NCI-H510A (cell line): ENCODE data around the gene TET2.

Experiments
- DNase-seq: peaks from one replicate; lab custom pipeline; 2025; lab: John Stamatoyannopoulos, UW

Gene TET2

GRCh38 chr4:105182211-105182610, 35.5 kb downstream of the TET2 start:
- no peak for DNase-seq

- no peak for DNase-seq
Measured at GRCh38 chr4:105184316-105184980, 37.8 kb downstream of the TET2 start.

- DNase-seq, result no peak
Measured at GRCh38 chr4:105186701-105187161, 40.1 kb downstream of the TET2 start.

GRCh38 chr4:105189855-105190650, 43.4 kb downstream of the TET2 start:
- DNase-seq, result no peak

- DNase-seq, result no peak
Measured at GRCh38 chr4:105191621-105192210, 45.0 kb downstream of the TET2 start.

GRCh38 chr4:105192474-105192873, 45.8 kb downstream of the TET2 start:
- no peak for DNase-seq

- no peak for DNase-seq
Measured at GRCh38 chr4:105192910-105193309, 46.2 kb downstream of the TET2 start.

- no peak for DNase-seq
Measured at GRCh38 chr4:105193536-105193935, 46.9 kb downstream of the TET2 start.

GRCh38 chr4:105194328-105195231, 47.9 kb downstream of the TET2 start:
- DNase-seq, result no peak

GRCh38 chr4:105196523-105197145, 50.0 kb downstream of the TET2 start:
- no peak for DNase-seq

- DNase-seq, result no peak
Measured at GRCh38 chr4:105197777-105198176, 51.1 kb downstream of the TET2 start.

GRCh38 chr4:105198541-105198940, 51.9 kb downstream of the TET2 start:
- DNase-seq, result no peak

GRCh38 chr4:105206214-105206613, 59.5 kb downstream of the TET2 start:
- DNase-seq, result no peak

GRCh38 chr4:105207386-105207785, 60.7 kb downstream of the TET2 start:
- no peak for DNase-seq

- DNase-seq, result no peak
Measured at GRCh38 chr4:105208561-105208960, 61.9 kb downstream of the TET2 start.

- DNase-seq, result no peak
Measured at GRCh38 chr4:105210916-105211315, 64.2 kb downstream of the TET2 start.

GRCh38 chr4:105215609-105216313, 69.1 kb downstream of the TET2 start:
- no peak for DNase-seq

- DNase-seq, result no peak
Measured at GRCh38 chr4:105225500-105225899, 78.8 kb downstream of the TET2 start.

- no peak for DNase-seq
Measured at GRCh38 chr4:105227054-105227453, 80.4 kb downstream of the TET2 start.

- no peak for DNase-seq
Measured at GRCh38 chr4:105230287-105230686, 83.6 kb downstream of the TET2 start.

- DNase-seq, result no peak
Measured at GRCh38 chr4:105232374-105232773, 85.7 kb downstream of the TET2 start.
